GM19438 (cell line): ENCODE measurements around the gene CCL23.
"Not testable (repeated sequence)": the region's sequence is repeated elsewhere in the genome, so short reads cannot be mapped to it uniquely, and the experiment has no call there.

ENCODE experiments used
- ATAC-seq: cut with Tn5 transposase; IDR thresholded peaks from one replicate; pipeline ENCODE4 v1.9.1; 2021; ENCODE audit warnings: low read depth; ENCODE audit not compliant: unreplicated experiment

The CCL23 gene

GRCh38 chr17:36008998-36009665, 8.6 kb downstream of the CCL23 start:
- ATAC-seq: no peak

GRCh38 chr17:36004594-36005108, 13.1 kb downstream of the CCL23 start:
- ATAC-seq: no peak

GRCh38 chr17:36002631-36003030, 15.1 kb downstream of the CCL23 start:
- ATAC-seq: no peak

- no peak for ATAC-seq
These were observed 15.7 kb downstream of the CCL23 start for GRCh38 chr17:36001862-36002603.

GRCh38 chr17:36001110-36001771, 16.5 kb downstream of the CCL23 start, which contains the start of gene CCL15:
Gene CCL15 (minus strand): TSS chr17:36001553. CDS start chr17:36001492, 61 bp downstream.
- ATAC-seq: no peak

DNA sequence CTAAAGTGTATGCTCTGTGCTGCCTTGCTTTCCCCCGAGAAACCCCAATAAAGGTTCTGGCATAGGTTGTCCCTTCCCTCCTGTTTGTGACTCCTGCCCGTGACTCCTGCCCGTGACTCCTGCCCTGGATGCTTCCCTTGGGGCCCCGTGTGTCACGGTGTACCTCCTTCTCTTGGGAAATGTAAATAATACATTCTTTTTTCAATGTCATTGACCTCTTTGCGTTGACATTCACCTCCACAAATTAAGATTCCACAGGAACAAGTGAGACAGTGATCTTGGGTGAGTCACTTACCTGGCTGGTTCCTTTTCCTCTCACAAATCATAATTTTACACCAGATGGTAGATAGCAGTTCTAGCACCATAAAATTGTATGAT, 17.1 kb downstream of the CCL23 start:
- ATAC-seq: no peak

DNA sequence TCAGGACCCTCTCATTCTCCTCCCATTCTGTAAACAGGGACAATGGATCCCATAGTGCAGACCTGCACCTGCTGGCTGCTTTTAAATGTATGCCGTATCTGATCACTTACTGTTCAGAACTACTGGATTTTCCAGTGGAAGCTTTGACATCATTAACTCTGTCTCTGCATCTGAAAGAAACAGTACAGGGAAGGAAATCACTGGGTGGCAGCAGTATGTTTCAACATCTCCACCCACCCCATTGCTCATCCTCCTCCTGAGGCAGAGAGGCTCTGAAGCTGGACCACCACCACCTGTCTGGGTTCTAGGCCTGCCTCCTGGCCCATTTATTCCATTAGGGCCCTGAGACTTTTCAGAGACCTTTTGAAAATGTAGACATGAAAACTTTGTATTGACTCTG, 19.0 kb downstream of the CCL23 start:
- no peak for ATAC-seq

- no peak for ATAC-seq
These were observed 19.7 kb downstream of the CCL23 start for GRCh38 chr17:35998018-35998545.

GRCh38 chr17:35995346-35995745, 22.4 kb downstream of the CCL23 start:
- ATAC-seq: not testable (repeated sequence)

DNA sequence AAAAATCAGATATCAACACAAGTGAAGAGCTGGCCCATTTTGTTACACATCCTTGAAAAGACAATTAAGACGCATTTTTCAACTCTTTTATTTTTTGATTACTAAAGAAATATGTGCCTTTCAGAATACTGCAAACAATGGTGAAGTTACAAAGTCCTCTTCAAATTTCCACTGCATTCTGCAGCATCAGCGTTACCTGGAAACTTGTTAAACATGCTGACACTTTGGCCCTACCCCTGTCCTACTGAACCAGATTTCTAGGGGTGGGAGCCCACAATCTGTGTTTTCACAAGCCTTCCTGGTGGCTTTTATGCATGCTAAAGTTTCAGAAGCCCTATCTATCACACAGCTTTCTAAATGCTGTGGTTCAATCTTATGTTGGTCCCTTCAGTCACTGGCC, 26.7 kb downstream of the CCL23 start:
- no peak for ATAC-seq

- no peak for ATAC-seq
These were observed 29.6 kb downstream of the CCL23 start for GRCh38 chr17:35988164-35988563.

DNA sequence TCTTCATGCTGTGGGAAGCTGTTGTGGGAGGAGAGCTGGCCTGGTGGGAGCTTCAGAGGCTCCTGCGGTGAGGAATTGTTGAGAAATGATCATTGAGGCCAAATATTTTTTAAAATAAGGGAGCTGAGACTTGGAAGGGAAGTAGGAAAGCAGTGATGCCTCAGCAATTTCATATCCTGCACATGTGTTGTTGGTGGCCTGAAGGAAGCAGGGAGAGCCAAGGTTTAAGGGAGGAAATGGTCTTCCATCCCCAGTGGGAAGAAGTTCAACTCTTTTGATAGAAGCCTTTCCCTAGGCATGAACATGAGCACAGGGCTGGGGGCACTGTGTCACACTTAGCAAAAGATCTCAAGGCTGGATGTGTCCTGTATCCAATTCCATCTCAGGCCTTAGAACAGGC, 31.1 kb downstream of the CCL23 start, which contains the start of gene CCL14:
Gene CCL14, minus strand, starts transcription at position 87 of the 400 bp plus-strand sequence. Its CDS starts 80 bp downstream, at position 7.
- no peak for ATAC-seq

DNA sequence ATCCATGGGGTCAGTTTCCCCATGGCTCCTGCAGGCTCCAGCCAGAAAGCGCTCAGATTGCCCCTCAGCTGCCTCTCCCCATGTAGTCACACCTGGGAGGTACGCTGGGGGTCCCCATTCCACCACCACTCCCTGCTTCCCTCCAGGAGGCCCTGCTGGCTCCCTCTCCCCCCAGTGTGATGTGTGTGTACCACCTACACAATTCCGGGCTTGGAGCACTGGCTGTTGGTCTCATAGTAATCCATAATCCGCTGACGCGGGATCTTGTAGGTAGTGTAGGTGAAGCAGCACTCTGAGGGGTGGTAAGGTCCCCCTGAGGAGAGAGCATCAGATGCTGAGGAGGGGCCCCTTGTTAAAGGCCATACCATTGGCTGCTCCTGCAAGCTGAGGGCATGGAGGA, 33.6 kb downstream of the CCL23 start:
- no peak for ATAC-seq

GRCh38 chr17:35982409-35983191, 35.2 kb downstream of the CCL23 start:
- no peak for ATAC-seq

- ATAC-seq: no peak
These were observed 35.9 kb downstream of the CCL23 start for GRCh38 chr17:35981908-35982330.

- ATAC-seq: no peak
These were observed 36.5 kb downstream of the CCL23 start, which contains the start of gene CCL16 for GRCh38 chr17:35981246-35981645. Gene CCL16 (minus strand): TSS chr17:35981497. CDS start chr17:35981420, 77 bp downstream.

GRCh38 chr17:35978346-35978745, 39.4 kb downstream of the CCL23 start:
- no peak for ATAC-seq

DNA sequence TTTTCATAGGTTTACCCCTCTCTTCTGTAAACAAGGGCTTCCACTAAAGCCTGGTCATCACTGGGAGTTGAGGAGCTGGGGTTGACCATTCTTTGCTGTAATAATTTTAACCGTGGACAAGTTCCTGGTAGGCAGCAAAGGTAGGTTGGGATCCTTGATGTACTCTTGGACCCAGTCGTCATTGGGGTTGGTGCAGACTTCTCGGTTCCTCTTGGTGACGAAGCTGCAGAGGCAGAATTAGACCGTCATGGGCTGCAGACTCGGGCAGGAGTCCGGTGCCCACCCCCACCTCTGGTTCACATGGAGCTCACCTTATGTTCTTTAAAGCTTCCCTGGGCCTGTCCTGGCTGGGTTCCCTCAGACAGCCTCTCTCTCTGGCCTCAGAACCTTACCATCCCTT, 40.3 kb downstream of the CCL23 start:
- no peak for ATAC-seq

DNA sequence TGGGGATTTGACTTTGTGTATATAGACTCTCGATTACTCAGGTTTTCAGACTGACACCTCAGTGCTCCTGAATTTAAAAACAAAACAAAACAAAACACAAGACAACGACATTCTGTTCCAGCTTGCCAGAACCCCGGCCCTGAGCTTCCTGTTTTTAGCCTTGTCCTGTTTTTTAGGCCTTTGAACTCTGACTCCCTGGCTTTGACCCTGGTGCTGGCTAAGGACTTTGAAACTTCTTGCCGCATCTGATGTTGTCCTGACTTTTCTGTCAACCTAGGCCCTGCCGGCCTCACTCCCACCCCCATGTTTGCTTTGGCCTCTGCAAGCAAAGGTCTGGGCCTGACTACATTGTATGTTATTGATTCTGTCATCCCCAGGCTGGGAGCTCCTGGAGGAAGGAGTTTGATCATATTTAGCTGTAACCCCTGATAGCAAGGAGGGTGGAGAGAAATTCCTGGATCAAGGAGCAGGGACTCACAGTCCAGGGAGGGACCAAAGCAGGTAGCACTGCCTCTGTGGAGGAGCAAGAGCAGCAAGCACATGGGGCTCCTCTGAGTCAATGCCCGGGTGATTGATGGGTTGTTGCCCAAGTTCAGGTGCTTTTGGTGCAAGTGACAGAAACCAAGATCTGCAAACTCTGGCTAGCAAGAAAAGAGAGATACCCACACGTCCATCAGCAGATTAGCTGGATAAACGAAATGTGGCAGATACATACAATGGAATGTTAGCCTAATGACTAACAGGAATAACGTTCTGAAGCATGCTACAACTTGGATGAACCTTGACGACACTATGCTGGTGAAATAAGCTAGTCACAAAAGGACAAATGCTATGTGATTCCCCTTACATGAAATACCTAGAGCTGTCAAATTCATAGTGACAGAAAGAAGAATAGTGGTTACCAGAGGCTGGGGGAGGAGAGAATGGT, 44.2 kb downstream of the CCL23 start:
- ATAC-seq: no peak
